HepG2 (cell line): ENCODE results near the gene TAOK3. TPM values are rescaled to one million over a fixed set of nuclear protein-coding genes. Genes with fewer than 3 reads are reported as not detected.
A peak's percentile ranks its signal among the peaks of the same experiment; 100 is the strongest.

Source experiments
- CCAR2 ChIP-seq: fragments of 200-400 bp; formaldehyde crosslinking; optimal IDR thresholded peaks from 2 replicates; pipeline ENCODE3; 2018; ENCODE audit warnings: low read depth, mild to moderate bottlenecking, low read length, moderate library complexity
- CTCF ChIP-seq: sonication (generic); formaldehyde crosslinking; IDR thresholded peaks from 2 replicates; pipeline ENCODE4 v1.5.0; 2020; ENCODE audit warnings: mild to moderate bottlenecking, missing genetic modification reagents, moderate library complexity
- JUND ChIP-seq: sonication (generic); formaldehyde crosslinking; IDR thresholded peaks from 2 replicates; pipeline ENCODE4 v1.8.0; 2022; ENCODE audit warnings: mild to moderate bottlenecking, missing genetic modification reagents
- NFYB ChIP-seq: sonication (generic); formaldehyde crosslinking; IDR thresholded peaks from 2 replicates; pipeline ENCODE4 v1.4.0; 2020; ENCODE audit warnings: missing genetic modification reagents
- NR2C2 ChIP-seq: sonication (generic); formaldehyde crosslinking; IDR thresholded peaks from 2 replicates; pipeline ENCODE4 v1.4.0; 2020; ENCODE audit warnings: missing genetic modification reagents, mild to moderate bottlenecking, moderate library complexity, borderline replicate concordance
- ZFP90 ChIP-seq: sonication (generic); formaldehyde crosslinking; IDR thresholded peaks from 2 replicates; pipeline ENCODE4 v1.8.0; 2022; ENCODE audit warnings: missing genetic modification reagents, mild to moderate bottlenecking, inconsistent platforms, borderline replicate concordance
- ZNF121 ChIP-seq: sonication (generic); formaldehyde crosslinking; IDR thresholded peaks from 2 replicates; pipeline ENCODE4 v1.5.0; 2020; ENCODE audit warnings: mild to moderate bottlenecking, missing genetic modification reagents
- ZNF160 ChIP-seq: sonication (generic); formaldehyde crosslinking; IDR thresholded peaks from 2 replicates; pipeline ENCODE4 v1.8.0; 2022; ENCODE audit warnings: mild to moderate bottlenecking, inconsistent platforms, missing genetic modification reagents
- ZNF224 ChIP-seq: sonication (generic); formaldehyde crosslinking; IDR thresholded peaks from 2 replicates; pipeline ENCODE4 v1.5.0; 2020; ENCODE audit warnings: mild to moderate bottlenecking, missing genetic modification reagents
- ZNF3 ChIP-seq: IDR thresholded peaks from 2 replicates; pipeline ENCODE4 v1.7.0; 2017; ENCODE audit warnings: inconsistent platforms
- ZNF33A ChIP-seq: sonication (generic); formaldehyde crosslinking; IDR thresholded peaks from 2 replicates; pipeline ENCODE4 v1.5.1; 2020; ENCODE audit warnings: missing genetic modification reagents, mild to moderate bottlenecking, moderate library complexity, borderline replicate concordance
- ZNF383 ChIP-seq: sonication (generic); formaldehyde crosslinking; IDR thresholded peaks from 2 replicates; pipeline ENCODE4 v1.4.0; 2020; ENCODE audit warnings: missing genetic modification reagents, mild to moderate bottlenecking, borderline replicate concordance
- ZNF629 ChIP-seq: sonication (generic); formaldehyde crosslinking; conservative IDR thresholded peaks from 2 replicates; pipeline ENCODE4 v1.5.0; 2020; ENCODE audit warnings: missing genetic modification reagents
- ZNF841 ChIP-seq: sonication (generic); formaldehyde crosslinking; IDR thresholded peaks from 2 replicates; pipeline ENCODE4 v1.8.1; 2023; ENCODE audit warnings: missing genetic modification reagents, borderline replicate concordance
- ZNF850 ChIP-seq: sonication (generic); formaldehyde crosslinking; conservative IDR thresholded peaks from 2 replicates; pipeline ENCODE4 v1.9.0; 2021; ENCODE audit warnings: mild to moderate bottlenecking, missing genetic modification reagents
- ZSCAN5A ChIP-seq: sonication (generic); formaldehyde crosslinking; IDR thresholded peaks from 2 replicates; pipeline ENCODE4 v1.8.0; 2022; ENCODE audit warnings: mild to moderate bottlenecking, missing genetic modification reagents, borderline replicate concordance
- polyA plus RNA-seq, 8 experiments: library from polyadenylated mRNA; depleted of rRNA in 3 of 8; stranded (reverse) in 7 of 8; unstranded in 1 of 8; fragments of >200 nt; fragmentation: Illumina TruSeq in 4 of 8; extraction: Trizol in 4 of 8; gene quantifications; 2 replicates each; pipeline versions ENCODE4 v1.2.1 to v1.2.3, GENCODE V29; 2011 to 2016; ENCODE audit warnings: low read depth in 4 of 8, missing spikeins in 1 of 8, mixed read lengths in 1 of 8; ENCODE audit not compliant: insufficient read depth in 1 of 8
- total RNA-seq, 5 experiments: library from RNA; depleted of rRNA; stranded (reverse); fragments of >200 nt; fragmentation: Illumina TruSeq; extraction: Trizol; gene quantifications; 2 replicates each; pipeline ENCODE4 v1.2.3, GENCODE V29; 2016; ENCODE audit warnings: low read depth in 1 of 5
- TF ChIP-seq, protein P1 (sequence below): sonication (generic); formaldehyde crosslinking; IDR thresholded peaks from 2 replicates; pipeline ENCODE4 v1.4.0; 2020; ENCODE audit warnings: missing genetic modification reagents
- TF ChIP-seq, protein P2 (sequence below): IDR thresholded peaks from 2 replicates; pipeline ENCODE4 v1.6.1; 2016; ENCODE audit warnings: missing biosample characterization, missing genetic modification reagents, low read depth

Gene TAOK3
- total and polyA plus RNA-seq, 2 of the 13 experiments (the other 11 are each of a cell fraction or from before 2014, with no cell fraction given): 10.4 to 12.3 TPM

DNA sequence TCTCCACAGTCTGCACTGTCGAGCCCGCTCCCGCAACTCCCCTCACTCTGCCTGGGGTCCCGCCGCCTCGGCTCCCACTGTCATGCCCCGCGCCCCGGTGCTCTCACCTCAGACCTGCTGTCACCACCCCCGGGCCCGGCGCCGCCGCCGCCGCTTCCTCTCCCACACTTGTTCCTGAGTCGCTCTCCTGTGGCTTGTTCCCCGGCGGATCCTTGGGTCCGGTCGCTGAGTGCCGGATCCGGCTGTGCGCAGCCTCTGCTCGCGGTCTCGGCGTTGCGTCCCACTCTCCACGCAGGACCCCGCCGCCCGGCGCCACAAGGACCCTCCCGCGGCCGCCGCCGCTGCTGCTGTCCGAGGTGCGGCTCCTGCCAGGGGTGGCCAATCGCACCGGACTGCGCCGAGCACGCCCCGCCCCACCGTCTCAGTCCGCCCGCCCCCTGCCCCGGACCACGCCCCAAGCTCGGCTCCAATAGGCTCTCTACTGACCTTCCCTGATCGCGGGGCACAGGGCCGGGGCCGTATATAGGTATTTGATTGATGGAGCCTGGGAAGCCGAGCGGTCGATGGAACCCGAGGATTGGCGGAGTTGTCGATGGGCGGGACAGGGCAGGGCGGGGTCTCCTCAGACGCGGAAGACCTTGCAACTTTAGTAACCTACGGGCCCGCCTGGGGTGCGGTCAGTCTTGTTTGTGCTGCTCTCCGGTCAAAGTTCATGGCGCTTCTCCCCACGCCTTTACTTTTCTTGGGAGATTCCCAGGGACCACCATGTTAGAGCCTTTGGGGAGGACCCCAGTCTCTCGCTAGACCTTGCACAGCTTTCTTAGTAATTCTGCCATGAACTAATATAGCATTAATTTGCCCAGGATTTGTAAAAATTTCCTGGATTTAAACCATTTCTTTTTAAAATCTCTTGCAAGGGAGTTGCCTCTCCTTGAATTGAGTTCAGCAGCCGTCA is at the start of gene TAOK3 (continued):
- TF ChIP-seq ZNF3 (CRISPR knock-in tag) (no peak), NFYB (CRISPR knock-in tag) (peak; percentile 78), ZNF121 (CRISPR knock-in tag) (no peak), CCAR2 (no peak), ZSCAN5A (CRISPR knock-in tag) (no peak), ZNF629 (CRISPR knock-in tag) (no peak), ZNF841 (CRISPR knock-in tag) (no peak), CTCF (no peak), ZFP90 (0 out of 2 replicates have a peak, but pooled peaks have one; percentile 42), ZNF33A (CRISPR knock-in tag) (no peak), ZNF383 (CRISPR knock-in tag) (no peak), ZNF160 (CRISPR knock-in tag) (peak; percentile 21; the same call in 1 of the 2 replicates), JUND (no peak), ZNF850 (CRISPR knock-in tag) (no peak), NR2C2 (peak; percentile 75), ZNF224 (CRISPR knock-in tag) (peak; percentile 83; the same call in 1 of the 2 replicates)
- TF ChIP-seq, protein P1, sequence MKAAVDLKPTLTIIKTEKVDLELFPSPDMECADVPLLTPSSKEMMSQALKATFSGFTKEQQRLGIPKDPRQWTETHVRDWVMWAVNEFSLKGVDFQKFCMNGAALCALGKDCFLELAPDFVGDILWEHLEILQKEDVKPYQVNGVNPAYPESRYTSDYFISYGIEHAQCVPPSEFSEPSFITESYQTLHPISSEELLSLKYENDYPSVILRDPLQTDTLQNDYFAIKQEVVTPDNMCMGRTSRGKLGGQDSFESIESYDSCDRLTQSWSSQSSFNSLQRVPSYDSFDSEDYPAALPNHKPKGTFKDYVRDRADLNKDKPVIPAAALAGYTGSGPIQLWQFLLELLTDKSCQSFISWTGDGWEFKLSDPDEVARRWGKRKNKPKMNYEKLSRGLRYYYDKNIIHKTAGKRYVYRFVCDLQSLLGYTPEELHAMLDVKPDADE (CRISPR knock-in tag): no peak
- TF ChIP-seq, protein P2, sequence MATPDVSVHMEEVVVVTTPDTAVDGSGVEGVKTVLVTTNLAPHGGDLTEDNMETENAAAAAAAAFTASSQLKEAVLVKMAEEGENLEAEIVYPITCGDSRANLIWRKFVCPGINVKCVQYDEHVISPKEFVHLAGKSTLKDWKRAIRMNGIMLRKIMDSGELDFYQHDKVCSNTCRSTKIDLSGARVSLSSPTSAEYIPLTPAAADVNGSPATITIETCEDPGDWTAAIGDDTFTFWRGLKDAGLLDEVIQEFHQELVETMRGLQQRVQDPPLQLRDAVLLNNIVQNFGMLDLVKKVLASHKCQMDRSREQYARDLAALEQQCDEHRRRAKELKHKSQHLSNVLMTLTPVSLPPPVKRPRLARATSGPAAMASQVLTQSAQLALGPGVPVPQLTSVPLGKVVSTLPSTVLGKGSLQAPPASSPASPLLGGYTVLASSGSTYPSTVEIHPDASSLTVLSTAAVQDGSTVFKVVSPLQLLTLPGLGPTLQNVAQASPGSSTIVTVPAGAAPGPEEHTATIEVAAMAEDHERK (CRISPR knock-in tag): no peak
